ENCODE results near the gene RBM19. TPM values are rescaled to one million over a fixed set of nuclear protein-coding genes. Genes with fewer than 3 reads are reported as not detected.
A peak's percentile ranks its signal among the peaks of the same experiment; 100 is the strongest.

The RBM19 gene
- total and polyA plus RNA-seq, 4 donors, result 17.9 to 33.6 (median 21.9) TPM

- no peak overlapping the region for H3K9ac ChIP-seq (ENCODE audit: insufficient read depth in 1 of 2, low read length in 2 of 2)
- DNase-seq, result no peak
- WGBS, 2 donors, result 88 to 89% methylated on average over 17 of the region's 17 CpGs
- no peaks in the 10 kb centered on the region for H3K27me3 ChIP-seq (ENCODE audit: control insufficient read depth in 3 of 3, insufficient read depth in 3 of 3, low read length in 2 of 3)
- TF ChIP-seq CTCF (IDR thresholded peaks at IDR 0.05; ENCODE audit: control extremely low read depth, extremely low read depth), result no peak
- peaks cover 0 to 39% (median 2%) of the 10 kb centered on the region in 4 donors for H3K36me3 ChIP-seq (ENCODE audit: control insufficient read depth in 4 of 4, insufficient read depth in 4 of 4, low read length in 4 of 4)
- peaks cover 0 to 8% (median 0%) of the 10 kb centered on the region in 5 donors for H3K4me1 ChIP-seq (ENCODE audit: control insufficient read depth in 5 of 5, insufficient read depth in 5 of 5, low read length in 5 of 5)
- H3K9me3 ChIP-seq (ENCODE audit: control insufficient read depth in 4 of 4, insufficient read depth in 3 of 4, low read length in 3 of 4), result no peaks in the 10 kb centered on the region
- H3K27ac ChIP-seq (ENCODE audit: low read depth in 1 of 2, low read length in 1 of 2), result no peak overlapping the region
- no peak overlapping the region for H3K4me3 ChIP-seq
- no peak for ATAC-seq (ENCODE audit: insufficient read depth, low FRiP score)
Observed at GRCh38 chr12:113854385-113855142, 111.6 kb downstream of the RBM19 start.

- peaks cover 0 to 34% (median 2%) of the 10 kb centered on the region in 4 donors for H3K36me3 ChIP-seq (ENCODE audit: control insufficient read depth in 4 of 4, insufficient read depth in 4 of 4, low read length in 4 of 4)
- 50 to 51% methylated on average over 4 of the region's 4 CpGs for WGBS, 2 donors
- H3K9ac ChIP-seq (ENCODE audit: insufficient read depth in 1 of 2, low read length in 2 of 2), result no peak overlapping the region
- DNase-seq (no peak), ATAC-seq (ENCODE audit: insufficient read depth, low FRiP score) (no peak)
- no peak overlapping the region for H3K27ac ChIP-seq (ENCODE audit: low read depth in 1 of 2, low read length in 1 of 2)
- no peak overlapping the region for H3K4me3 ChIP-seq
- no peaks in the 10 kb centered on the region for H3K27me3 ChIP-seq (ENCODE audit: control insufficient read depth in 3 of 3, insufficient read depth in 3 of 3, low read length in 2 of 3)
- H3K9me3 ChIP-seq (ENCODE audit: control insufficient read depth in 4 of 4, insufficient read depth in 3 of 4, low read length in 3 of 4), result no peaks in the 10 kb centered on the region
- H3K4me1 ChIP-seq (ENCODE audit: control insufficient read depth in 5 of 5, insufficient read depth in 5 of 5, low read length in 5 of 5), result peaks cover 0 to 8% (median 0%) of the 10 kb centered on the region in 5 donors
- TF ChIP-seq CTCF (IDR thresholded peaks at IDR 0.05; ENCODE audit: control extremely low read depth, extremely low read depth), result no peak
Observed at GRCh38 chr12:113853491-113853890, 112.6 kb downstream of the RBM19 start.

GRCh38 chr12:113852695-113853490, 113.2 kb downstream of the RBM19 start:
- Histone ChIP-seq H3K4me1 (ENCODE audit: control insufficient read depth in 5 of 5, insufficient read depth in 5 of 5, low read length in 5 of 5) (peaks cover 0 to 8% (median 0%) of the 10 kb centered on the region in 5 donors), H3K27me3 (ENCODE audit: control insufficient read depth in 3 of 3, insufficient read depth in 3 of 3, low read length in 2 of 3) (no peaks in the 10 kb centered on the region), H3K27ac (ENCODE audit: low read depth in 1 of 2, low read length in 1 of 2) (no peak overlapping the region), H3K9me3 (ENCODE audit: control insufficient read depth in 4 of 4, insufficient read depth in 3 of 4, low read length in 3 of 4) (no peaks in the 10 kb centered on the region), H3K4me3 (no peak overlapping the region), H3K36me3 (ENCODE audit: control insufficient read depth in 4 of 4, insufficient read depth in 4 of 4, low read length in 4 of 4) (peaks cover 0 to 29% (median under 1%) of the 10 kb centered on the region in 4 donors), H3K9ac (ENCODE audit: insufficient read depth in 1 of 2, low read length in 2 of 2) (no peak overlapping the region)
- TF ChIP-seq CTCF (IDR thresholded peaks at IDR 0.05; ENCODE audit: control extremely low read depth, extremely low read depth), result no peak
- ATAC-seq (ENCODE audit: insufficient read depth, low FRiP score), result no peak
- 67 to 81% methylated on average over 24 of the region's 24 CpGs for WGBS, 2 donors
- peak in 1 of 3 donors; percentile 5 for DNase-seq

Measured in lung (tissue), 12 donors.